Stimulated activated CD8-positive, alpha-beta memory T cell treated with anti-CD3 and anti-CD28 coated beads, Interleukin-15, amount 100 ng/mL, for 1 hour (primary cell): ENCODE data around the gene CERS4.
"Not testable (repeated sequence)": the region's sequence is repeated elsewhere in the genome, so short reads cannot be mapped to it uniquely, and the experiment has no call there.

Experiments
- DNase-seq: peaks from one replicate; pipeline ENCODE4 v3.0.0-alpha.2; 2020; ENCODE audit warnings: low read depth

The CERS4 gene

GRCh38 chr19:8208922-8209461 lies at the start of gene CERS4:
Gene CERS4 (plus strand): TSS chr19:8209370. CDS start chr19:8251077, 41,707 bp downstream.
- peak; percentile 49 for DNase-seq

DNA sequence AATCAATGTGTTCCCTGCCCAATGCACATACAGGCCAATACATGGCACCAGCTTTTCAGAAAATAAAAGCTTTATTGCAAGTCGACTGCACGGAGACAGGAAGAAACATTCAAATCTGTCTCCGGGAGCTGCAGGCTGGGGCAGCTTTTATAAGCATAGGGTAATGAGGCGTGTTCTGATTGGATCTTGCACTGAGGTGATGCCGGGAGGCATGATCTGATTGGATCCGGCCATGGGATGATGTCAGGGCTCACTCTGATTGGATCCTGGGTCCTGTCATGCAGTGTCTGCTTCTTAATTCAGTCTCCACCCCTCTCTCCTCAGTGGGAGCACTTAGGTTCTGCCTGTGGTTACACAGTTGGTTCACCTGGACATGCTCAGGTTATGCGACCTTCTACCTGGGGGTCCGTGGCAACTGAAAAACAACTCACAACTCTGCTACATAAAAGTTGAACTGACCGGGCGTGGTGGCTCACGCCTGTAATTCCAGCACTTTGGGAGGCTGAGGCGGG lies 48.0 kb upstream of the CERS4 start:
- DNase-seq, result no peak

- DNase-seq, result no peak
Measured at GRCh38 chr19:8163759-8164158, 45.4 kb upstream of the CERS4 start.

DNA sequence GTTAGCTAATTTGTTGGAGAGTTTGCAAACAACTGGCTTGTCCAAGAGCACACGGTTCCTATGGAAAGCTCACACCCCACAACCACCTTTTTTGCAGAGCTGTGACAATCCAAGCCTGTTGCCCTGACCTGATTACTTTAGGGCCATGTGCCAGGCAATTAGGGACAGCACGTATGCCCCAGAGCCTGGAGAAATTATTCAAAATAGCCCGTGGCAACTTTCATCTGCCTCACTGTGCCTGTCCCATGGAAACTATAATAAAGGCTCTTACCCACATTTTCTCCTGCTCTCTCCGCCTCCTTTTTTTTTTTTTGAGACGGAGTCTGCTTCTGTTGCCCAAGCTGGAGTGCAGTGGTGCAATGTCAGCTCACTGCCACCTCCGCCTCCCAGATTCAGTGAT lies 41.2 kb upstream of the CERS4 start:
- no peak for DNase-seq

DNA sequence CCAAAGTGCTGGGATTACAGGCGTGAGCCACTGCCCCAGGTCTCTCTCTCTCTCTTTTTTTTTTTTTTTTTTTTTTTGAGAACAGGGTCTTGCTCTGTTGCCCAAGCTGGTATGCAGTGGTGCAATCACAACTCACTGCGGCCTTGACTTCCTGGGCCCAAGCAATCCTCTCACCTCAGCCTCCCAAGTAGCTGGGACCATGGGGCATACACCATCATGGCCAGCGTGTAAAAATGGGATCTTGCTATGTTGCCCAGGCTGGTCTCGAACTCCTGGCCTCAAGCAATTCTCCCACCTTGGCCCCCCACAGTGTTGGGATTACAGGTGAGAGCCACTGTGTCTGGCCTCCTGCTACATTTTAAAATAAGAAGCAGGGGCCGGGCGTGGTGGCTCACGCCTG lies 40.6 kb upstream of the CERS4 start:
- DNase-seq, result no peak

DNA sequence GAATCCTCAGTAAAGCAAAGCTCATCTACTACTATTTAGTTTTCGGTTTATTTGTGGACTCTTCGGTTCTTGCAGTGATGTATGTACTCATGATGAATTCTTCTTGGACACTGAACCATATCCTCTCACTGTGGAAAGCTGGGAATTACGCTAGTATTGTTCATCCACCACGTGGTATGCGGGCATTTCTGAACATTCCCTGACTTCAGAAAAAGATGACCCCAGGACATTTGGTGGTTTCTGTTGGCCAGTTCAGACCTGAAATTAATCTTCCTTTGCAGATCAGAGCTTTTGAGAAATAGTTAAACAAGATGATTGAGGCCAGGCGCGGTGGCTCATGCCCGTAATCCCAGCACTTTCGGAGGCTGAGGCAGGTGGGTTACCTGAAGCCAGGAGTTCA lies 34.5 kb upstream of the CERS4 start:
- DNase-seq, result no peak

- no peak for DNase-seq
Measured at GRCh38 chr19:8180018-8180417, 29.2 kb upstream of the CERS4 start.

GRCh38 chr19:8184274-8184673 lies 24.9 kb upstream of the CERS4 start:
- DNase-seq, result no peak

DNA sequence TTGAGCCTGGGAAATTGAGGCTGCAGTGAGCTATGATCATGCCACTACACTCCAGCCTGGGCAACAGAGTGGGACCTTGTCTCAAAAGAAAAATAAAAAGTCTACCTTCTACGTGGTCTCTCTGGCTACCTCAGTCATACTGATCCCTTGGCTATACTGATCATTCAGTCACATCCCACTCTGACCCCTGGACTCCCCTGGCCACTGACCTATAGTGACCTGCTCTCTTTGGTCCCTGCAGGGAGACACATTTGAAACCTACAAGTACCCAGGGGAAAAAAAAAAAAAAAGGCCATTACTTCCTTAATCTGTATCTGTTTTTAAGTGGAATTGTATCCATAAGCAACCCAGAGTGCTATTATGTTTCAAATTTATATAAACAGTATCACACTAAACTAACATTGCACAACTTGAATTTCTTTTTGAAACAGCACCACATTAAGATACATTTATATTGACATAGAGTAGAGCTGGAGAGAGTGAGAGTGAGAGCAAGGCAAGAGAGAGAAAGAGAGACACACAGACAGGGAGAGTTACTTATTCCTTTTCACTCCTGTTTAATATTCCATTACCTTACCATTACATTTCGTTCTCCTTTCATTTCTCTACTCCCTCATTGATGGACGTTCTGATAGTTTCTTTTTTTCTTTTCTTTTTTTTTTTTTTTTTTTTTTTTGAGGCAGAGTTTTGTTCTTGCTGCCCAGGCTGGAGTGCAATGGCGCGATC lies 23.7 kb upstream of the CERS4 start:
- DNase-seq, result no peak

DNA sequence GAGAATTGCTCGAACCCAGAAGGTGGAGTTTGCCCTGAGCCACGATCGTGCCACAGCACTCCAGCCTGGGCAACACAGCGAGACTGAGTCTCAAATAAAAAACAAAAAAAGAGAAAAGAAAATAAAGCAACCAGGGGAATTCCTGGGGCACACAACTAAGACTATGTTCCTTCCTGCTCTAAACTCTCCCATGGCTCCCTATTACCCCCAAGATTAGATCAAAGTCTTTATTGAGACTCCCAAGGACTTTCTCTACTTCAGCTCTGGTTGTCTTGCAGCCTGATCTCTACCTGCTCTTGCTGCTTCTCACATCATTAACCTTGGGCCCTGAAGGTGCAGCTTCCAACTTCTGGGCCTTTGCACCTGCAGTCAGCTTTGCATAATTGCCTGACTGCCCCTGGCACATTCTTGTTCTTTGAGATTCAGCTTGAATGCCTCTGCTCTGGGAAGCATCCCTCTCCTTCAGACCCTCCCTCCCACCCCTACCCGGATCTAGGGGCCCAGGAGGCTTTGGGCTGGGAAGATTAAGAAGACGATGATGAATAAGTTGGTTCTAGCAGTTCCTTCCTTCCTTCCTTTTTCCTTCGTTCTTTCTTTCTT lies 16.8 kb upstream of the CERS4 start:
- DNase-seq, result no peak

GRCh38 chr19:8194528-8195267 lies 14.5 kb upstream of the CERS4 start:
- no peak for DNase-seq

DNA sequence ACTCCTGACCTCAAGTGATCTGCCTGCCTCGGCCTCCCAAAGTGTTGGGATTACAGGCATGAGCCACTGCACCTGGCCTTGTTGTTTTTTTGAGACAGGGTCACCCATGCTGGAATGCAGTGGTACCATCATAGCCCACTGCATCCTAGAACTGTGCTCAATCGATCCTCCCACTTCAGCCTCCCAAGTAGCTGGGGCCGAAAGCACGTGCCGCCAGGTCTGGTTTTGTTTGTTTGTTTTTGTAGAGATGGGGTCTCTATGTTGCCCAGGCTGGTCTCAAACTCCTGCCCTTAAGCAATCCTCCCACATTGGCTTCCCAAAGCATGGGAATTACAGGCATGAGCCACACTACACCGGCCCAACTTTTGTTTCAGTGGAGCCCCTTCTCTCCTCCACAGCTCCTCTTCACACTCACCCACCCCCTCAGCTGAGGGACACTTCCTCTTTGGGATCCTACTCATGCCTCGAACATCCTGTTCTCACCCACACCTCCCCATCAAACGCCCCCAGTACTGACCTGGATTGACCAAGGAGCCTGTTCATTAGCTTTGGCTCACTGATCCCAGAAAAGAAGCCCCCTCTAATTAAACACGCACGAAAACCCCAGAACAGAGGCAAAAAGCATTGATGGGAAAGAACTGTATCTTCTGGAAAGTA lies 12.8 kb upstream of the CERS4 start:
- no peak for DNase-seq

DNA sequence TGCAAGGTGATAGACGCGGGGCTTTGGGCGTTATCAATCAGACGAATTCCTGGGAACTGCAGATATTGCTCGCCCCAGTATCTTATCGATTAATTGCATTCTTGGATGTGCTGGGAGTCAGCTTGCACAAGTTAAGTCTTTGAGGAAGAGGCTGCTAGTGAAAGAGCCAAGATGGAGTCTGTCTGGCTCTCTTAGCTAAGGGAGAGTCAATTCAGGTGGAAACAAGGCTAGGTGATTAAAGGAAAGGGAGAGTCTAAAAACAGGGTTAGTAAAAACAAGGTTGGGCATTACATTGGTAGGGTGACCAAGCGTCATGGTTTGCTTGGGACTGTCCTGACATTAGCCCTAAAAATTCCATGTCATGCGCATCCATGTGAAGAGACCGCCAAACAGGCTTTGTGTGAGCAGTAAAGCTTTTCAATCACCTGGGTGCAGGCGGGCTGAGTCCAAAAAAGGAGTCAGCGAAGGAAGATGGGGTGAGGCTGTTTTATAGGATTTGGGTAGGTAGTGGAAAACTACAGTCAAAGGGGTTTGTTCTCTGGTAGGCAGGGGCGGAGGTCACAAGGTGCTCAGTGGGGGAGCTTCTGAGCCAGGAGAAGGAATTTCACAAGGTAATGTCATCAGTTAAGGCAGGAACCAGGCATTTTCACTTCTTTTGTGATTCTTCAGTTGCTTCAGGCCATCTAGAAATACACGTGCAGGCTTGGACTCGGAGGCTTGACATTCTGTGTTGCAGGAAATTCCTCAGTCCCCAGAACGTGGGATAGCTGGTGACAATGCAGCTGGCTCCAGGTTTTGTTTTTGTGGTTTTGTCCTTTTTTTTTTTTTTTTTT lies 5.7 kb upstream of the CERS4 start:
- DNase-seq, result not testable (repeated sequence)

DNA sequence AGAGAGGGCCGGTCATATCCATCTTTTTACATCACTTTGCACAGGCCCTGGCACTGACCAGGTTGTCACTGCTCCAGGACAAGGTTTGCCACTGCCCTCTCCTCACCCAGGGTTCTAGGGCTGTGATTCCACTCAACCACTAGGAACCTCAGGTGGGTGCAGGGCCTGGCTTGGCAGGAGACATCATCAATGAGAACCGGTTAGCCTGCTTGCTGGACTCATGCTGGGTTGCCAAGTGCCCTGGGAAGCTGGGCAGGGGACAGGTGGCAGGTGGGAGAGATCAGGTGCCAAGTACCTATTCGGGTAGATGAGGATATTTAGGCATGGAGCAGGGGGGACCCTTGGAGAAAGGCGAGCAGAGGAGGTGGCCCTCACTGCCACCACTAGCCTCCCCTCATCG lies 4.2 kb upstream of the CERS4 start:
- DNase-seq, result no peak

- DNase-seq, result no peak
Measured at GRCh38 chr19:8206147-8207087, 2.8 kb upstream of the CERS4 start.

- DNase-seq, result not testable (repeated sequence)
Measured at GRCh38 chr19:8207326-8207725, 1.8 kb upstream of the CERS4 start.

DNA sequence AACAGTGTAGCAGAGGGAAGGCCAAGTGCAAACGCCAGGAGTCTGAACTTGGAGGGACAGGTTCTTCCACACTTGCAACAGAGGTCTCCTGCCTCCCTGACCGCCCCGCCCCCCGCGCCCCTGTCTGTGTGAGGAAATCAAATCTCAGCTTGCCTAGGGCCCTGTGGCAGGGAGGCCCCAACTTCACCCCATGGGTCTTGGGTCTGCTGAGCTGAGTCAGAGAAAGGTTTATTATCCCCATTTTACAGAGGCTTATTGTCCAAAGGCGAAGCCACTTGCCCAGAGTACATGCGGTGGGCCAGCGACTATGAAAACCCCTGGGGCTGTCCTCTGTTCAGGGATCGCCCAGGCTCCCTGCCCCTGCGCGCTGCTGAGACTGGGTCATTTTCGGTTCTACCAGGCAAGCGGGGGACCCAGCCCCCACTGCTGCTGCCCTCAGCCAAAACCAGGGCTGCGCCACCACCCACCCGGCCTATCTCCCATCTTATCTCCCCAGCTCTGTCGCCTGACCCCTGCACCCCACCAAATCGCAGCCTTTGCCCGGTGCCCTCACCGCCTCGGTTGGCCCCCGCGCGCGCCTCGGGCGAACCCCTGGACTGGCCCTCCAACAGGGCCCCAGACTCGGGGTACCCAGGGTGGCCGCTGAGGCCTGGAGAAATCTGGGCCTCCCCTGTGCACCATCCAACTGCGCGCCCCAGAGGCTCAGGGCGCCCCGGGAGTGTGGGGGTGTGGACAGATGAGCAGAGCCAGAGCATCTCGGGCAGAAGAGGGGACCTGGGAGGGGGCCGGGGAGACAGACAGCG lies 850 bp upstream of the CERS4 start:
- DNase-seq, result no peak

GRCh38 chr19:8209462-8210378 lies 550 bp downstream of the CERS4 start:
- DNase-seq, result peak; percentile 60
